Neural cell (in vitro differentiated cells): Measurements from ENCODE around the gene GAREM1. TPM values are rescaled to one million over a fixed set of nuclear protein-coding genes. Genes with fewer than 3 reads are reported as not detected.

Source experiments
- H2AFZ ChIP-seq: fragments of 200-600, 300-800 bp; sonication (generic), shearing (Covaris generic); 2 replicates; pipeline ENCODE4 v1.6.0; 2014; ENCODE audit warnings: low read depth, mild to moderate bottlenecking, antibody characterized with exemption, low read length, moderate library complexity
- H3F3A ChIP-seq: fragments of 200-600 bp; shearing (Covaris generic); 2 replicates; pipeline ENCODE4 v1.6.1; 2016; ENCODE audit warnings: mild to moderate bottlenecking, moderate library complexity, mixed read lengths, antibody characterized with exemption, low read length; ENCODE audit not compliant: insufficient read depth, poor library complexity, severe bottlenecking
- H3K27ac ChIP-seq: fragments of 200-600, 300-800 bp; sonication (generic), shearing (Covaris generic); 2 replicates; pipeline ENCODE4 v1.5.1; 2014; ENCODE audit warnings: mild to moderate bottlenecking, low read length, moderate library complexity
- H3K27me3 ChIP-seq: fragments of 300-800, 200-600 bp; sonication (generic), shearing (Covaris generic); 2 replicates; pipeline ENCODE4 v1.6.0; 2014; ENCODE audit warnings: mild to moderate bottlenecking, low read depth, low read length, moderate library complexity; ENCODE audit not compliant: insufficient read depth
- H3K36me3 ChIP-seq: fragments of 300-800, 200-600 bp; sonication (generic), shearing (Covaris generic); 2 replicates; pipeline ENCODE4 v1.5.1; 2014; ENCODE audit warnings: mild to moderate bottlenecking, antibody characterized with exemption, low read length, moderate library complexity; ENCODE audit not compliant: insufficient read depth
- H3K4me2 ChIP-seq: fragments of 300-800, 200-600 bp; sonication (generic), shearing (Covaris generic); 2 replicates; pipeline ENCODE4 v1.6.0; 2014; ENCODE audit warnings: mild to moderate bottlenecking, low read length
- H3K4me3 ChIP-seq: fragments of 300-800, 200-600 bp; sonication (generic), shearing (Covaris generic); 2 replicates; pipeline ENCODE4 v1.5.1; 2014; ENCODE audit warnings: mild to moderate bottlenecking, low read length, moderate library complexity
- H3K79me2 ChIP-seq: fragments of 200-600 bp; shearing (Covaris generic); replicated peaks from 2 replicates; pipeline ENCODE4 v1.6.0; 2014; ENCODE audit warnings: mild to moderate bottlenecking, low read length, moderate library complexity; ENCODE audit not compliant: insufficient read depth
- H3K9ac ChIP-seq: fragments of 300-800, 200-600 bp; sonication (generic), shearing (Covaris generic); 2 replicates; pipeline ENCODE4 v1.6.1; 2016; ENCODE audit warnings: mild to moderate bottlenecking, low read length, mixed read lengths
- H3K9me2 ChIP-seq: fragments of 200-600 bp; shearing (Covaris generic); 2 replicates; pipeline ENCODE4 v1.6.1; 2016; ENCODE audit warnings: mild to moderate bottlenecking, low read length, mixed read lengths; ENCODE audit not compliant: insufficient read depth
- H3K9me3 ChIP-seq: fragments of 200-600, 300-800 bp; sonication (generic), shearing (Covaris generic); 2 replicates; pipeline ENCODE4 v1.6.1; 2016; ENCODE audit warnings: mild to moderate bottlenecking, mixed run types, low read length, moderate library complexity, mixed read lengths
- H4K20me1 ChIP-seq: fragments of 200-600 bp; shearing (Covaris generic); 2 replicates; pipeline ENCODE4 v1.6.1; 2016; ENCODE audit warnings: mild to moderate bottlenecking, mixed run types; ENCODE audit not compliant: insufficient read depth
- EZH2 ChIP-seq: fragments of 200-600, 300-800 bp; shearing (Covaris generic), sonication (generic); IDR thresholded peaks from 2 replicates; pipeline ENCODE4 v1.6.1; 2014; ENCODE audit warnings: antibody characterized with exemption, low read length, borderline replicate concordance, mild to moderate bottlenecking; ENCODE audit not compliant: insufficient read depth, poor library complexity, severe bottlenecking
- MXI1 ChIP-seq: fragments of 450-650 bp; conservative IDR thresholded peaks from 2 replicates; pipeline ENCODE4 v1.6.1; 2014; ENCODE audit warnings: antibody characterized with exemption, mild to moderate bottlenecking; ENCODE audit not compliant: poor library complexity, severe bottlenecking
- POLR2AphosphoS5 ChIP-seq: IDR thresholded peaks from 2 replicates; pipeline ENCODE4 v1.6.1; 2012
- RAD21 ChIP-seq: fragments of 450-650 bp; conservative IDR thresholded peaks from 2 replicates; pipeline ENCODE4 v1.6.1; 2014; ENCODE audit warnings: antibody characterized with exemption, mild to moderate bottlenecking, moderate library complexity
- SMC3 ChIP-seq: fragments of 450-650 bp; conservative IDR thresholded peaks from 2 replicates; pipeline ENCODE4 v1.6.1; 2014; ENCODE audit warnings: antibody characterized with exemption, mild to moderate bottlenecking, moderate library complexity; ENCODE audit not compliant: poor library complexity
- TAF1 ChIP-seq: IDR thresholded peaks from 2 replicates; pipeline ENCODE4 v1.6.1; 2012; ENCODE audit warnings: low read depth
- polyA plus RNA-seq: library from polyadenylated mRNA; depleted of rRNA; stranded (reverse); fragments of >200 nt; gene quantifications from 2 replicates; pipeline ENCODE4 v1.2.3, GENCODE V29; 2014
- TF ChIP-seq, protein P1 (sequence below): fragments of 450-650 bp; IDR thresholded peaks from 2 replicates; pipeline ENCODE4 v1.5.1; 2014; ENCODE audit warnings: antibody characterized with exemption, mild to moderate bottlenecking, moderate library complexity; ENCODE audit not compliant: poor library complexity, severe bottlenecking
- TF ChIP-seq, protein P2 (sequence below): IDR thresholded peaks from 2 replicates; pipeline ENCODE4 v1.6.1; 2012; ENCODE audit warnings: borderline replicate concordance

Gene GAREM1
- polyA plus RNA-seq, 1 donor from 2014 or later, result 1.3 TPM

DNA sequence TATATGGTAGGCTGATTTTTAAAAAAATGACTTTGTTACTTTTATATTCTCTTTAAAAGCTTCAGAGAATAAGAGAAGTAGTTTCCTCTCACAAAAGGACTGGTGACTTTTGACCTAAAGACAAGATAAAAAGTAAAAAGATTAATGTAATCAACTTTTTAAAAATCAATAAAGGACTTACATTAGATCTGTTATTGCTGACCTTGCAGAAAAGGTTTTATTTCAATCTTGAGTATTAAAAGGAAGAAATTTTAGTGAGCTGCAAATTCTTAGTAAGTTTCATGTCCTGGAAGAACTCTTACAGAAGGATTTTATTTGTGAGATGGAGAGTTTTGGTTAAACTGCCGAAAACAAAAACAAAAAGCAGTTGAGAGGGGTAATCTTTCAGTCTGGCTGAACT lies 2.2 kb upstream of the GAREM1 start:
- Histone ChIP-seq H3K27me3 (no peaks in the 10 kb centered on the region), H3K9me2 (no peaks in the 10 kb centered on the region), H3K4me2 (no peak overlapping the region), H3K4me3 (no peak overlapping the region), H3K79me2 (peaks cover 6% of the 10 kb centered on the region), H2AFZ (no peak overlapping the region), H3K9me3 (no peaks in the 10 kb centered on the region), H4K20me1 (no peaks in the 10 kb centered on the region), H3K9ac (no peak overlapping the region), H3K36me3 (no peaks in the 10 kb centered on the region), H3F3A (peaks cover 6% of the 10 kb centered on the region), H3K27ac (no peak overlapping the region)
- TF ChIP-seq POLR2AphosphoS5, result no peak

DNA sequence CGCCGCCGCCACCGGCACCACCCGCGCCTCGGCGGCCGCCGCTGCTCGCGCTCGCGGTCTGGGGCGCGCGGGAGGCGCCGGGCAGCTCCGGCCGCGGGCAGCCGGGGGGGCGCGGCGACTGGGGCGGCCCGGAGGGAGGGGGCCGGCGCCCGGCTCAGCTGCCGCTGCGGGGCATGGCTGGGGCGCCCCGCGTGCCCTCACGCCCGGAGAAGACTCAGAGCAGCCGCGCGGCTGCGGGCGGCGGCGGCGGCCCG lies 295 bp downstream of the GAREM1 start:
- TF ChIP-seq MXI1 (no peak), RAD21 (no peak)
- H3K27ac ChIP-seq, result no peak overlapping the region
- H4K20me1 ChIP-seq, result no peaks in the 10 kb centered on the region
- H3K9me3 ChIP-seq, result no peaks in the 10 kb centered on the region
- H3K36me3 ChIP-seq, result no peaks in the 10 kb centered on the region
- H3K79me2 ChIP-seq, result peaks cover 20% of the 10 kb centered on the region
- H3K9me2 ChIP-seq, result no peaks in the 10 kb centered on the region
- peak overlapping the region; percentile 89 for H3K4me3 ChIP-seq
- no peak overlapping the region for H2AFZ ChIP-seq
- peaks cover 6% of the 10 kb centered on the region for H3F3A ChIP-seq
- no peaks in the 10 kb centered on the region for H3K27me3 ChIP-seq
- H3K9ac ChIP-seq, result peak overlapping the region; percentile 72
- no peak overlapping the region for H3K4me2 ChIP-seq

DNA sequence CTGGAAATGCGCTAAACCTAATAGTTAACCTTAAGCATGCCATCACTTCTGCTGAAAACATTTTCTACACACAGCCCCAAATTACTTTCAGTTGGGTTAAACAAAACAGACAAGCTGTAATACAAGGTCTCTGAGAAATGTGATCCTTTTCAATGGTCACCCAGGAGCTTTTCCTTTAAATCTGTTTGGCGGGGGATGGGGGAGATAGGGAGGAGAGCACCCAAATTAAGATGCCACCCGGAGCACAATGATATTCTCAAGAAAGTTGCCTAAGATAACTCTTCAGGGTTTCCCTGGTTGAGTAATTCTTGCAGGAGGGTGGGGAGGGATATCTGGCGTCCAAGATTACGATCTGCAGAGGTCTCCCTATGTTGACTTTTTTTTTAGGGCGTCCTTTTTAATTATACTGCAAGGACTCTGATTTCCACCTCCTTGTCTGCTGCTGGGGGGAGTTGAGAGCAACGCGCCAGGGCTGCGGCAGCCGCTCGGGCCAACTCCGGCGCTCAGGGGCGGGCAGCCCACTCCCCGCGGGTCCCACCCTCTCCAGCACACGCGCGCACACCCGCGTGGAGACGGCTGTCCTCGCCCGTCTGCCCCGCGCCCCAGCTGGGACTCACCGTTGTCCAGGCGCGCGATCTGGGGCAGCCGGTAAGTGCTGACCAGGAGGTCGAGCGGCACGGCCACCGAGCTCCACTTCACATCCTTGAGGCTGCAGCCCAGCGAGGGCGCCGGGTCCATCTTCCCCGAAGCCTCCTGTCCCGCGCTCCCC lies 807 bp downstream of the GAREM1 start:
- peak overlapping the region; percentile 89 for H3K4me3 ChIP-seq
- peak overlapping the region; percentile 72 for H3K9ac ChIP-seq
- H3K4me2 ChIP-seq, result peak overlapping the region; percentile 52
- H3K27ac ChIP-seq, result peak overlapping the region; percentile 48
- H3F3A ChIP-seq, result peaks cover 6% of the 10 kb centered on the region
- no peaks in the 10 kb centered on the region for H4K20me1 ChIP-seq
- no peaks in the 10 kb centered on the region for H3K9me2 ChIP-seq
- H2AFZ ChIP-seq, result peak overlapping the region; percentile 61
- H3K9me3 ChIP-seq, result no peaks in the 10 kb centered on the region
- no peaks in the 10 kb centered on the region for H3K36me3 ChIP-seq
- TF ChIP-seq, protein P1, sequence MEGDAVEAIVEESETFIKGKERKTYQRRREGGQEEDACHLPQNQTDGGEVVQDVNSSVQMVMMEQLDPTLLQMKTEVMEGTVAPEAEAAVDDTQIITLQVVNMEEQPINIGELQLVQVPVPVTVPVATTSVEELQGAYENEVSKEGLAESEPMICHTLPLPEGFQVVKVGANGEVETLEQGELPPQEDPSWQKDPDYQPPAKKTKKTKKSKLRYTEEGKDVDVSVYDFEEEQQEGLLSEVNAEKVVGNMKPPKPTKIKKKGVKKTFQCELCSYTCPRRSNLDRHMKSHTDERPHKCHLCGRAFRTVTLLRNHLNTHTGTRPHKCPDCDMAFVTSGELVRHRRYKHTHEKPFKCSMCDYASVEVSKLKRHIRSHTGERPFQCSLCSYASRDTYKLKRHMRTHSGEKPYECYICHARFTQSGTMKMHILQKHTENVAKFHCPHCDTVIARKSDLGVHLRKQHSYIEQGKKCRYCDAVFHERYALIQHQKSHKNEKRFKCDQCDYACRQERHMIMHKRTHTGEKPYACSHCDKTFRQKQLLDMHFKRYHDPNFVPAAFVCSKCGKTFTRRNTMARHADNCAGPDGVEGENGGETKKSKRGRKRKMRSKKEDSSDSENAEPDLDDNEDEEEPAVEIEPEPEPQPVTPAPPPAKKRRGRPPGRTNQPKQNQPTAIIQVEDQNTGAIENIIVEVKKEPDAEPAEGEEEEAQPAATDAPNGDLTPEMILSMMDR, result no peak
- TF ChIP-seq EZH2 (no peak), POLR2AphosphoS5 (peak; percentile 10), TAF1 (no peak)
- no peaks in the 10 kb centered on the region for H3K27me3 ChIP-seq
- H3K79me2 ChIP-seq, result peaks cover 20% of the 10 kb centered on the region

DNA sequence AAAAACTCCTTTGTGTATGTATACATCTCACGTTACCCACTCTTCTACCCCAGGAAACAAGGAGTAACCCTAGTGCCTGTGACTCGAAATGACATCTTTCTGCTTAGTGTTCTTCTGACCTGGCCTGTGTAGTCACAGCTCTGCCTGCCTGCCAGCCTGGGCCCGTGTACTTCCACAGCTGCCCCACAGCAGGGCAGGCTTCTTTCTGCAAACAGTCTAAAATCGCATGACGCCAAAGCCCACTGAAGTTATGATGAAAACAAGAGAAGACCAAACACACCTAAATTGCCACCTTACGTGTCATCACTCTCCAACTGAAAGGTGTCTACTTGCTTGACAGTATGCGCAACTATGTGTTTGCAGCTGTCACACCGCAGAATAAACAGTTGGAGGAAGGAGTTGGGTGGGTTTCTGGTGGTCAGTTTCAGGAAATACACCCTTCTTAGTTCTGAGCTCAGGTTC lies 1.5 kb downstream of the GAREM1 start:
- Histone ChIP-seq H3F3A (peaks cover 6% of the 10 kb centered on the region), H3K4me3 (peak overlapping the region; percentile 89), H4K20me1 (no peaks in the 10 kb centered on the region), H3K9me3 (no peaks in the 10 kb centered on the region), H3K4me2 (peak overlapping the region; percentile 52), H3K36me3 (no peaks in the 10 kb centered on the region), H2AFZ (no peak overlapping the region), H3K9ac (no peak overlapping the region), H3K27ac (no peak overlapping the region), H3K9me2 (no peaks in the 10 kb centered on the region), H3K79me2 (peaks cover 20% of the 10 kb centered on the region), H3K27me3 (no peaks in the 10 kb centered on the region)
- TF ChIP-seq RAD21 (peak; percentile 25), SMC3 (peak; percentile 29), POLR2AphosphoS5 (no peak)
- TF ChIP-seq, protein P1, result peak; percentile 47
- TF ChIP-seq, protein P2, sequence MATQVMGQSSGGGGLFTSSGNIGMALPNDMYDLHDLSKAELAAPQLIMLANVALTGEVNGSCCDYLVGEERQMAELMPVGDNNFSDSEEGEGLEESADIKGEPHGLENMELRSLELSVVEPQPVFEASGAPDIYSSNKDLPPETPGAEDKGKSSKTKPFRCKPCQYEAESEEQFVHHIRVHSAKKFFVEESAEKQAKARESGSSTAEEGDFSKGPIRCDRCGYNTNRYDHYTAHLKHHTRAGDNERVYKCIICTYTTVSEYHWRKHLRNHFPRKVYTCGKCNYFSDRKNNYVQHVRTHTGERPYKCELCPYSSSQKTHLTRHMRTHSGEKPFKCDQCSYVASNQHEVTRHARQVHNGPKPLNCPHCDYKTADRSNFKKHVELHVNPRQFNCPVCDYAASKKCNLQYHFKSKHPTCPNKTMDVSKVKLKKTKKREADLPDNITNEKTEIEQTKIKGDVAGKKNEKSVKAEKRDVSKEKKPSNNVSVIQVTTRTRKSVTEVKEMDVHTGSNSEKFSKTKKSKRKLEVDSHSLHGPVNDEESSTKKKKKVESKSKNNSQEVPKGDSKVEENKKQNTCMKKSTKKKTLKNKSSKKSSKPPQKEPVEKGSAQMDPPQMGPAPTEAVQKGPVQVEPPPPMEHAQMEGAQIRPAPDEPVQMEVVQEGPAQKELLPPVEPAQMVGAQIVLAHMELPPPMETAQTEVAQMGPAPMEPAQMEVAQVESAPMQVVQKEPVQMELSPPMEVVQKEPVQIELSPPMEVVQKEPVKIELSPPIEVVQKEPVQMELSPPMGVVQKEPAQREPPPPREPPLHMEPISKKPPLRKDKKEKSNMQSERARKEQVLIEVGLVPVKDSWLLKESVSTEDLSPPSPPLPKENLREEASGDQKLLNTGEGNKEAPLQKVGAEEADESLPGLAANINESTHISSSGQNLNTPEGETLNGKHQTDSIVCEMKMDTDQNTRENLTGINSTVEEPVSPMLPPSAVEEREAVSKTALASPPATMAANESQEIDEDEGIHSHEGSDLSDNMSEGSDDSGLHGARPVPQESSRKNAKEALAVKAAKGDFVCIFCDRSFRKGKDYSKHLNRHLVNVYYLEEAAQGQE, result no peak
